GM19240 (cell line): Measurements from ENCODE around the gene ATG10.

Source experiments
- DNase-seq: peaks from one replicate; pipeline ENCODE4 v3.0.0; 2011; ENCODE audit warnings: low spot score; ENCODE audit not compliant: insufficient read length

ATG10 gene

GRCh38 chr5:82274343-82275211 is 302.8 kb downstream of the ATG10 start:
- DNase-seq: no peak

- DNase-seq: no peak
Observed at GRCh38 chr5:82275216-82275664, 303.4 kb downstream of the ATG10 start.

- DNase-seq: no peak
Observed at GRCh38 chr5:82276800-82277612, 305.2 kb downstream of the ATG10 start.

- no peak for DNase-seq
Observed at GRCh38 chr5:82277613-82277986, 305.8 kb downstream of the ATG10 start.

GRCh38 chr5:82277987-82278710 is 306.3 kb downstream of the ATG10 start, which contains the start of gene RPS23:
Gene RPS23, minus strand, starts transcription at chr5:82278354. Its CDS starts 31 bp downstream, at chr5:82278323.
- peak; percentile 52 for DNase-seq

- no peak for DNase-seq
Observed at GRCh38 chr5:82278711-82279370, 307.0 kb downstream of the ATG10 start.

- no peak for DNase-seq
Observed at GRCh38 chr5:82283893-82284292, 312.1 kb downstream of the ATG10 start.

- DNase-seq: no peak
Observed at GRCh38 chr5:82285206-82285605, 313.4 kb downstream of the ATG10 start.

- no peak for DNase-seq
Observed at GRCh38 chr5:82287625-82288024, 315.8 kb downstream of the ATG10 start.

- DNase-seq: no peak
Observed at GRCh38 chr5:82290005-82290404, 318.2 kb downstream of the ATG10 start.

GRCh38 chr5:82290908-82291307 is 319.1 kb downstream of the ATG10 start:
- DNase-seq: no peak

GRCh38 chr5:82291420-82291819 is 319.6 kb downstream of the ATG10 start:
- no peak for DNase-seq

GRCh38 chr5:82295144-82295543 is 323.3 kb downstream of the ATG10 start:
- DNase-seq: no peak

GRCh38 chr5:82295959-82296531 is 324.2 kb downstream of the ATG10 start:
- DNase-seq: no peak

- DNase-seq: no peak
Observed at GRCh38 chr5:82296929-82297328, 325.1 kb downstream of the ATG10 start.

GRCh38 chr5:82297711-82298110 is 325.9 kb downstream of the ATG10 start:
- DNase-seq: no peak

GRCh38 chr5:82298668-82299067 is 326.8 kb downstream of the ATG10 start:
- no peak for DNase-seq

GRCh38 chr5:82301190-82301589 is 329.4 kb downstream of the ATG10 start:
- DNase-seq: no peak
